GM10248 (cell line): ENCODE results near the gene PCBP2.

Experiments
- CTCF ChIA-PET: fragments of 300-600 bp; sonication (Branson Sonifier 250); formaldehyde crosslinking; extraction: SDS; loops from one replicate; lab custom pipeline; 2021; ENCODE audit warnings: antibody characterized with exemption; lab: Yijun Ruan, JAX
- POLR2A ChIA-PET: fragments of 350-650 bp; sonication (Branson Sonifier 250); formaldehyde crosslinking; extraction: SDS; loops from one replicate; lab custom pipeline; 2020; ENCODE audit warnings: antibody characterized with exemption; lab: Yijun Ruan, JAX
- DNase-seq: peaks from one replicate; pipeline ENCODE4 v3.0.0; 2012; ENCODE audit errors: extremely low spot score
- TF ChIP-seq, protein P1 (sequence below): IDR thresholded peaks from 2 replicates; pipeline ENCODE4 v1.5.1; 2012; ENCODE audit warnings: mild to moderate bottlenecking, low read depth; ENCODE audit errors: extremely low read depth, missing control alignments, control extremely low read depth

PCBP2 gene

DNA sequence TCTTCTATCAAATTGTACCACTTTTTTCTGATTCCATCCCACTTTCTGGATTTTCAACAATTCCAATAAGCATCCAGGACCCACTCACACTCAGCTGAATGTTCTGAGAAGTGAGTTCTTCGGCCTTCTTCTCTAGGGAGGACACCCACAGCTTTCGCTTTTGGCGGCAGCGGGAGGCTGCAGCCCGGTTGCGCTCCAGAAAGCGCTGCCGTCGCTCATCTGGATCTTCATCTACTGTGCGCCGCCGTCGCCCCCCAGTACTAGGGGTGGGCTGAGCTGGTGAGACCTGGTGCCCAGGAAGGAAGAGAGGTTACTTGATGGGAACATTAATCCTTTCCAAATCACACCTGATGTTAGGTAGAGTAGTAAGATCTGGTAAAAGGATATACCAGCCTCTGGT is 72.6 kb downstream of the PCBP2 start:
- TF ChIP-seq, protein P1, sequence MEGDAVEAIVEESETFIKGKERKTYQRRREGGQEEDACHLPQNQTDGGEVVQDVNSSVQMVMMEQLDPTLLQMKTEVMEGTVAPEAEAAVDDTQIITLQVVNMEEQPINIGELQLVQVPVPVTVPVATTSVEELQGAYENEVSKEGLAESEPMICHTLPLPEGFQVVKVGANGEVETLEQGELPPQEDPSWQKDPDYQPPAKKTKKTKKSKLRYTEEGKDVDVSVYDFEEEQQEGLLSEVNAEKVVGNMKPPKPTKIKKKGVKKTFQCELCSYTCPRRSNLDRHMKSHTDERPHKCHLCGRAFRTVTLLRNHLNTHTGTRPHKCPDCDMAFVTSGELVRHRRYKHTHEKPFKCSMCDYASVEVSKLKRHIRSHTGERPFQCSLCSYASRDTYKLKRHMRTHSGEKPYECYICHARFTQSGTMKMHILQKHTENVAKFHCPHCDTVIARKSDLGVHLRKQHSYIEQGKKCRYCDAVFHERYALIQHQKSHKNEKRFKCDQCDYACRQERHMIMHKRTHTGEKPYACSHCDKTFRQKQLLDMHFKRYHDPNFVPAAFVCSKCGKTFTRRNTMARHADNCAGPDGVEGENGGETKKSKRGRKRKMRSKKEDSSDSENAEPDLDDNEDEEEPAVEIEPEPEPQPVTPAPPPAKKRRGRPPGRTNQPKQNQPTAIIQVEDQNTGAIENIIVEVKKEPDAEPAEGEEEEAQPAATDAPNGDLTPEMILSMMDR: no peak
- ChIA-PET CTCF (interaction anchor here (1.8 to 10.9 kb wide), 2 partner anchors 14 to 18 kb away, joined by 6 to 87 read pairs; partner anchors contain the start of gene NPFF), POLR2A (no interaction called here)
- no peak for DNase-seq

DNA sequence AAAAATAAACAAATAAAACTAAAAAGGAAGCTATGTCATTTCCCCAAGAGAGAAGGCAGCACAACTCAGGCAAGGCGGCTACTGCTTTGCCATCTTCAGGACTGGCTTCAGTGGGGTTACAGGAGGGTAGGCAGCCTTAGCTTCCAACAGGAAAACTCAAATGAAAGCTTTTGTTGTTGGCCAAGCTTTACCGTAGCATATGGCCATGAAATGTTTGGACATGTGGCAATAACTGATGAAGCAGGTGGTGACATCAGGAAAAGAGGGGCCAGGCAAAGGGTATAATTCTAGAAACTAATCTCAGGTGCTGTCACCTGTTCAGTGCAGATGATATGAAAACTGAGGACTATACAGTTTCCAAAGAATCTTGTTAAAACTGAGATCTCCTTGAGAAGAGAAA is 78.2 kb downstream of the PCBP2 start:
- TF ChIP-seq, protein P1: no peak
- POLR2A ChIA-PET: no interaction called here
- DNase-seq: no peak
- CTCF ChIA-PET: interaction anchor here (1.4 to 1.5 kb wide), 2 partner anchors 13 to 50 kb away, joined by 3 to 4 read pairs; no protein-coding TSS in a partner anchor
